ENCODE results near the gene JUNB.

Gene JUNB

GRCh38 chr19:12789904-12790619 lies 1.2 kb upstream of the JUNB start:
- no peak for TF ChIP-seq GATA3 (IDR thresholded peaks at IDR 0.05; ENCODE audit: low read depth, low read length)
- TF ChIP-seq GATA2 (IDR thresholded peaks at IDR 0.05; ENCODE audit: low read depth, low read length): no peak

- no peak for TF ChIP-seq GATA2 (IDR thresholded peaks at IDR 0.05; ENCODE audit: low read depth, low read length)
- TF ChIP-seq GATA3 (IDR thresholded peaks at IDR 0.05; ENCODE audit: low read depth, low read length): no peak
Measured at GRCh38 chr19:12790628-12791344, 500 bp upstream of the JUNB start.

DNA sequence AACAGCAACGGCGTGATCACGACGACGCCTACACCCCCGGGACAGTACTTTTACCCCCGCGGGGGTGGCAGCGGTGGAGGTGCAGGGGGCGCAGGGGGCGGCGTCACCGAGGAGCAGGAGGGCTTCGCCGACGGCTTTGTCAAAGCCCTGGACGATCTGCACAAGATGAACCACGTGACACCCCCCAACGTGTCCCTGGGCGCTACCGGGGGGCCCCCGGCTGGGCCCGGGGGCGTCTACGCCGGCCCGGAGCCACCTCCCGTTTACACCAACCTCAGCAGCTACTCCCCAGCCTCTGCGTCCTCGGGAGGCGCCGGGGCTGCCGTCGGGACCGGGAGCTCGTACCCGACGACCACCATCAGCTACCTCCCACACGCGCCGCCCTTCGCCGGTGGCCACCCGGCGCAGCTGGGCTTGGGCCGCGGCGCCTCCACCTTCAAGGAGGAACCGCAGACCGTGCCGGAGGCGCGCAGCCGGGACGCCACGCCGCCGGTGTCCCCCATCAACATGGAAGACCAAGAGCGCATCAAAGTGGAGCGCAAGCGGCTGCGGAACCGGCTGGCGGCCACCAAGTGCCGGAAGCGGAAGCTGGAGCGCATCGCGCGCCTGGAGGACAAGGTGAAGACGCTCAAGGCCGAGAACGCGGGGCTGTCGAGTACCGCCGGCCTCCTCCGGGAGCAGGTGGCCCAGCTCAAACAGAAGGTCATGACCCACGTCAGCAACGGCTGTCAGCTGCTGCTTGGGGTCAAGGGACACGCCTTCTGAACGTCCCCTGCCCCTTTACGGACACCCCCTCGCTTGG lies 966 bp downstream of the JUNB start:
- TF ChIP-seq GATA3 (IDR thresholded peaks at IDR 0.05; ENCODE audit: low read depth, low read length) (no peak), GATA2 (IDR thresholded peaks at IDR 0.05; ENCODE audit: low read depth, low read length) (no peak)

- no peak for TF ChIP-seq GATA2 (IDR thresholded peaks at IDR 0.05; ENCODE audit: low read depth, low read length)
- TF ChIP-seq GATA3 (IDR thresholded peaks at IDR 0.05; ENCODE audit: low read depth, low read length): no peak
Measured at GRCh38 chr19:12792853-12793289, 1.6 kb downstream of the JUNB start.

DNA sequence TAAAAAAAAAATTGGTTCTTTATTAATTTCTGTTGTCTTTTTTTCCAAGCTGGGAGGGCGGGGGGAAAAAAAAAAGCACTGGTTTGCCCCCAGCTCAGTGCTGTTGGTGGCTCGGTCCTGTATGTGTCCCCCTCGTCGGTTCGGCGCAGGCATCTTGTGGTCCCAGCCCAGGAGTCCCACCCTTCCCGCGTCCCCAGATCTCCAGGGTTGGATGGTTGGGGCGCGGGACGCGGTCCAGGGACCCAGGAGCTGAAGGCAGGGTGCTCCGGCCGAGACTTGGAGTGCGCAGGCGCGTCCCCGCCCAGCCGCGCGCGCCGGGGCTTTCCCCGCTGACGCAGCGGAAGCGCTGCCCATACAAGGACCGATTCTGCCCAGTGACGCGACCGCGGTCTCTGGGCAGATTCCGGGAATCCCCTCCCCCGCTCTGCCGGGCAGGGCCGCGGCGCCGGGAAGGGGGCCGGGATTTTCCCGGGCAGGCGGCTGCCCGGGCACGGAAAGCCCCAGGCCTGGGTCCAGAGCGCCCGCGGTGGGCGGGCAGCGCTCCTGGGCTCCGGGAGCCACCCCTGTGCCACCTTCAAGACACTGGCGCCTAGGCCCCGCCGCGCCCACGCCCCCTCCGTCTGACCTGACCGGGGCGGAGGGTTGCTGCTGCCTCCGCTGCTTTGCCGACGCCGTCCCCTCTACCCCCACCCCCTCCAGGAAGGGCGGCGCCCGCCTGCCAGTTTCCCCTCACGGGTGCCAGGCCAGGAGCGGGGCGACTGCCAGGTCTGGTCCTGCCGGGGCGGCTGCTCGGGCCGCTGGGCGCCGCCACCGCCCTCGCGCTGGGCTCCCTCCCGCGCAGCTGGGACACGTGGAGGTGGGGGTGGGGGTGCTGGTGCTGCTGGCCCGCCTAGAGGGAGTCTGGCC lies 2.3 kb downstream of the JUNB start:
- TF ChIP-seq GATA2 (IDR thresholded peaks at IDR 0.05; ENCODE audit: low read depth, low read length) (no peak), GATA3 (IDR thresholded peaks at IDR 0.05; ENCODE audit: low read depth, low read length) (no peak)

GRCh38 chr19:12794196-12794941 lies 3.1 kb downstream of the JUNB start:
- TF ChIP-seq GATA3 (IDR thresholded peaks at IDR 0.05; ENCODE audit: low read depth, low read length) (no peak), GATA2 (IDR thresholded peaks at IDR 0.05; ENCODE audit: low read depth, low read length) (no peak)

DNA sequence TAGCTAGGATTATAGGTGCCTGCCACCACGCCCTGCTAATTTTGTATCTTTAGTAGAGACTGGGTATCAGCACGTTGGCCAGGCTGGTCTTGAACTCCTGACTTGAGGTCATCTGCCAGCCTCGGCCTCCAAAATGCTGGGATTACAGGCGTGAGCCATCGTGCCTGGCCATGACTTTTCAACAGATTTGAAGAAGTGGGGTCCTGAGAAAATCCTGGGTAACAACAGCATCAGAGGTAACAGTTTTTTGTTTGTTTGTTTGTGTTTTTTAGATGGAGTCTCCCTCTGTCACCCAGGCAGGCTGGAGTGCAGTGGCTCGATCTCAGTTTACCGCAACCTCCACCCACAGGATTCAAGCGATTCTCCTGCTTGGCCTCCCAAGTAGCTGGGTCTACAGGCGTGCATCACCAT lies 3.7 kb downstream of the JUNB start:
- TF ChIP-seq GATA2 (IDR thresholded peaks at IDR 0.05; ENCODE audit: low read depth, low read length): no peak
- no peak for TF ChIP-seq GATA3 (IDR thresholded peaks at IDR 0.05; ENCODE audit: low read depth, low read length)

DNA sequence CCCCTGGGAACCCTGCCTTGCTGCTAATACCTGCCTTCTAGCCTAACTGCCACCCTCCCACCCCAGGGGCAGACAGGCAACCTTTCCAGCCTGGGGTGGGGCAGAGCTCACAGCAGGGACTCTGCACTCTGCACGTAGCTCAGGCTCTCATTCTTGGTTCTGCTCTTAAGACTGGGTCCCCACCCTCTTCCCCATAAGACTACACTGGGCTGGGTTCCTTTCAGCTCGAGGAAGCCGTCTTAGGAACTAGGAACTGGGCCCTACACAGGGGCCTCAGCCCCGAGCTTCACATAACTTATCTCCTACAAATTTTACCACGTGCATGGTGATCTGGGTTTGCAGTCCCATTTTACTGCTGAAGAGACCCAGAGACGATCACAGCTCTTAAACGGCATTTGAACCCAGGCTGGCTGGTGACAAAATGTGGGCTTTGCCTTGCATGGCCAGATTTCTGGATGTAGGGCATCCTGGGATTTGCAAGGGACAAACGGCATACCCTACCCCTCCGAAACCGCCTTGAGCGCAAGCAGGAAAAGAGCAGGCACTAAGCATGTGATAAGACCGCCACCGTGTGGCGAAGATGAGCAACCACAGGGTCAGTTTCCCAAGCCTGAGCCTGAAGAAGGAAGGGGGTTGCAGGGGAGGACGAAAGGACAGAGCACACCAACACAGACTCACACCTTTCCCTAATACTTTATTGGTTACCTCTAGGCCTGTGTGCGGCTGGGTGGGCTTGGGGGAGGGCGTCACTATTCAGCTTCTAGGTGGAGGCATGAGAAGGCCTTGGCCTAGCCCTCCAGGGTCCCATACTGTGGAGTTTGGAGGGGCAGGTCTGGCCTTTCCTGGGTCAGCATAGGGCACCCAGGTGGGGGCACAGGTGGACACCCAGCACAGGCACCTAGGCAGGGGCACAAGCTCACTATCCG lies 5.1 kb downstream of the JUNB start:
- TF ChIP-seq GATA2 (IDR thresholded peaks at IDR 0.05; ENCODE audit: low read depth, low read length) (no peak), GATA3 (IDR thresholded peaks at IDR 0.05; ENCODE audit: low read depth, low read length) (no peak)

GRCh38 chr19:12797141-12797587 lies 5.9 kb downstream of the JUNB start:
- TF ChIP-seq GATA3 (IDR thresholded peaks at IDR 0.05; ENCODE audit: low read depth, low read length) (no peak), GATA2 (IDR thresholded peaks at IDR 0.05; ENCODE audit: low read depth, low read length) (no peak)

GRCh38 chr19:12799742-12800465 lies 8.6 kb downstream of the JUNB start:
- TF ChIP-seq GATA2 (IDR thresholded peaks at IDR 0.05; ENCODE audit: low read depth, low read length) (no peak), GATA3 (IDR thresholded peaks at IDR 0.05; ENCODE audit: low read depth, low read length) (no peak)

GRCh38 chr19:12800466-12800770 lies 9.1 kb downstream of the JUNB start:
- no peak for TF ChIP-seq GATA3 (IDR thresholded peaks at IDR 0.05; ENCODE audit: low read depth, low read length)
- no peak for TF ChIP-seq GATA2 (IDR thresholded peaks at IDR 0.05; ENCODE audit: low read depth, low read length)

Data from SH-SY5Y (cell line).